ENCODE measurements around the gene ATP6V0A4. TPM values are rescaled to one million over a fixed set of nuclear protein-coding genes. Genes with fewer than 3 reads are reported as not detected.
A peak's percentile ranks its signal among the peaks of the same experiment; 100 is the strongest.

ATP6V0A4 gene
- total RNA-seq, 2 donors from 2014 or later: 0.29 to 0.44 TPM

- TF ChIP-seq, protein P1, sequence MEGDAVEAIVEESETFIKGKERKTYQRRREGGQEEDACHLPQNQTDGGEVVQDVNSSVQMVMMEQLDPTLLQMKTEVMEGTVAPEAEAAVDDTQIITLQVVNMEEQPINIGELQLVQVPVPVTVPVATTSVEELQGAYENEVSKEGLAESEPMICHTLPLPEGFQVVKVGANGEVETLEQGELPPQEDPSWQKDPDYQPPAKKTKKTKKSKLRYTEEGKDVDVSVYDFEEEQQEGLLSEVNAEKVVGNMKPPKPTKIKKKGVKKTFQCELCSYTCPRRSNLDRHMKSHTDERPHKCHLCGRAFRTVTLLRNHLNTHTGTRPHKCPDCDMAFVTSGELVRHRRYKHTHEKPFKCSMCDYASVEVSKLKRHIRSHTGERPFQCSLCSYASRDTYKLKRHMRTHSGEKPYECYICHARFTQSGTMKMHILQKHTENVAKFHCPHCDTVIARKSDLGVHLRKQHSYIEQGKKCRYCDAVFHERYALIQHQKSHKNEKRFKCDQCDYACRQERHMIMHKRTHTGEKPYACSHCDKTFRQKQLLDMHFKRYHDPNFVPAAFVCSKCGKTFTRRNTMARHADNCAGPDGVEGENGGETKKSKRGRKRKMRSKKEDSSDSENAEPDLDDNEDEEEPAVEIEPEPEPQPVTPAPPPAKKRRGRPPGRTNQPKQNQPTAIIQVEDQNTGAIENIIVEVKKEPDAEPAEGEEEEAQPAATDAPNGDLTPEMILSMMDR (conservative IDR thresholded peaks at IDR 0.05): no peak
- no peak overlapping the region for H3K4me3 ChIP-seq (ENCODE audit: low read length)
- Mint-ChIP-seq H3K27me3 (ENCODE audit: insufficient read depth) (no peaks in the 10 kb centered on the region), H3K27ac (no peak overlapping the region), H3K4me3 (no peak overlapping the region), H3K36me3 (ENCODE audit: low read depth) (peaks cover 2% of the 10 kb centered on the region), H3K9me3 (peaks cover 19% of the 10 kb centered on the region), H3K4me1 (peaks cover 16% of the 10 kb centered on the region)
- no peak for DNase-seq
- H3K27ac ChIP-seq (ENCODE audit: low read depth, low read length): no peak overlapping the region
- peaks cover 14% of the 10 kb centered on the region for H3K9me3 ChIP-seq (ENCODE audit: control insufficient read depth, low read length)
- H3K9ac ChIP-seq (ENCODE audit: extremely low read depth, low read length, poor library complexity, severe bottlenecking): no peak overlapping the region
- H3K4me1 ChIP-seq (ENCODE audit: control insufficient read depth, insufficient read depth, low read length): no peaks in the 10 kb centered on the region
- no peaks in the 10 kb centered on the region for H3K27me3 ChIP-seq (ENCODE audit: control insufficient read depth, insufficient read depth, low read length, poor library complexity, severe bottlenecking)
- WGBS, 2 experiments (ENCODE audit: insufficient coverage in 1 of 2, insufficient read length in 1 of 2): 78 to 87% methylated on average over 6 to 9 of the region's 9 CpGs
- H3K36me3 ChIP-seq (ENCODE audit: control insufficient read depth, insufficient read depth, low read length): no peaks in the 10 kb centered on the region
These were observed 136.8 kb downstream of the ATP6V0A4 start for GRCh38 chr7:138661069-138661635.

GRCh38 chr7:138658889-138659288 lies 139.1 kb downstream of the ATP6V0A4 start:
- Mint-ChIP-seq H3K4me3 (no peak overlapping the region), H3K27me3 (ENCODE audit: insufficient read depth) (no peaks in the 10 kb centered on the region), H3K36me3 (ENCODE audit: low read depth) (peaks cover 4% of the 10 kb centered on the region), H3K9me3 (peaks cover 28% of the 10 kb centered on the region), H3K4me1 (peaks cover 13% of the 10 kb centered on the region), H3K27ac (no peak overlapping the region)
- no peak overlapping the region for H3K27ac ChIP-seq (ENCODE audit: low read depth, low read length)
- DNase-seq: no peak
- H3K9ac ChIP-seq (ENCODE audit: extremely low read depth, low read length, poor library complexity, severe bottlenecking): no peak overlapping the region
- TF ChIP-seq, protein P1 (conservative IDR thresholded peaks at IDR 0.05): no peak
- H3K27me3 ChIP-seq (ENCODE audit: control insufficient read depth, insufficient read depth, low read length, poor library complexity, severe bottlenecking): no peaks in the 10 kb centered on the region
- no peak overlapping the region for H3K4me3 ChIP-seq (ENCODE audit: low read length)
- H3K9me3 ChIP-seq (ENCODE audit: control insufficient read depth, low read length): peaks cover 28% of the 10 kb centered on the region
- no peaks in the 10 kb centered on the region for H3K36me3 ChIP-seq (ENCODE audit: control insufficient read depth, insufficient read depth, low read length)
- WGBS, 2 experiments (ENCODE audit: insufficient coverage in 1 of 2, insufficient read length in 1 of 2): 85 to 94% methylated on average over 4 of the region's 4 CpGs
- H3K4me1 ChIP-seq (ENCODE audit: control insufficient read depth, insufficient read depth, low read length): no peaks in the 10 kb centered on the region

- H3K9ac ChIP-seq (ENCODE audit: extremely low read depth, low read length, poor library complexity, severe bottlenecking): no peak overlapping the region
- H3K27ac ChIP-seq (ENCODE audit: low read depth, low read length): no peak overlapping the region
- no peaks in the 10 kb centered on the region for H3K27me3 ChIP-seq (ENCODE audit: control insufficient read depth, insufficient read depth, low read length, poor library complexity, severe bottlenecking)
- H3K27me3 Mint-ChIP-seq (ENCODE audit: insufficient read depth): no peaks in the 10 kb centered on the region
- no peaks in the 10 kb centered on the region for H3K4me1 ChIP-seq (ENCODE audit: control insufficient read depth, insufficient read depth, low read length)
- 80 to 96% methylated on average over 1 to 4 of the region's 4 CpGs for WGBS, 2 experiments (ENCODE audit: insufficient coverage in 1 of 2, insufficient read length in 1 of 2)
- DNase-seq: no peak
- peaks cover 29% of the 10 kb centered on the region for H3K9me3 ChIP-seq (ENCODE audit: control insufficient read depth, low read length)
- peaks cover 36% of the 10 kb centered on the region for H3K9me3 Mint-ChIP-seq
- H3K27ac Mint-ChIP-seq: no peak overlapping the region
- H3K4me3 ChIP-seq (ENCODE audit: low read length): peak overlapping the region; percentile 38
- H3K36me3 ChIP-seq (ENCODE audit: control insufficient read depth, insufficient read depth, low read length): no peaks in the 10 kb centered on the region
- TF ChIP-seq, protein P1 (conservative IDR thresholded peaks at IDR 0.05): no peak
- H3K36me3 Mint-ChIP-seq (ENCODE audit: low read depth): peaks cover 4% of the 10 kb centered on the region
- no peak overlapping the region for H3K4me3 Mint-ChIP-seq
- H3K4me1 Mint-ChIP-seq: peaks cover 5% of the 10 kb centered on the region
These were observed 140.1 kb downstream of the ATP6V0A4 start for GRCh38 chr7:138657854-138658386.
